WTC11 (cell line): ENCODE results near the gene DHRS2. TPM values are rescaled to one million over a fixed set of nuclear protein-coding genes. Genes with fewer than 3 reads are reported as not detected.

Experiments used
- ATAC-seq: fragments of 200-7000 bp; cut with Tn5 transposase; 2 replicates; pipeline ENCODE4 v1.10.0; 2021; ENCODE audit warnings: mild to moderate bottlenecking, moderate library complexity
- CTCF ChIA-PET: fragments of 300-600 bp; sonication (Branson Sonifier 250); formaldehyde crosslinking; loops from one replicate; lab custom pipeline; 2021; ENCODE audit warnings: antibody characterized with exemption; lab: Charles Lee
- POLR2A ChIA-PET: fragments of 350-600 bp; sonication (Branson Sonifier 250); formaldehyde crosslinking; loops from one replicate; lab custom pipeline; 2021; ENCODE audit warnings: antibody characterized with exemption; lab: Charles Lee
- DNase-seq: peaks from one replicate; pipeline ENCODE4 v3.0.0; 2021; ENCODE audit warnings: low spot score
- H3K27ac Mint-ChIP-seq: 2 replicates; pipeline ENCODE4 v1.8.0; 2021; ENCODE audit warnings: mixed read lengths
- H3K27me3 Mint-ChIP-seq: 2 replicates; pipeline ENCODE4 v1.8.0; 2021; ENCODE audit warnings: low read depth, mild to moderate bottlenecking, moderate library complexity, mixed read lengths
- H3K36me3 Mint-ChIP-seq: 2 replicates; pipeline ENCODE4 v1.8.0; 2021; ENCODE audit warnings: mixed read lengths
- H3K4me1 Mint-ChIP-seq: 2 replicates; pipeline ENCODE4 v1.8.0; 2022; ENCODE audit warnings: mixed read lengths
- H3K4me3 Mint-ChIP-seq: 2 replicates; pipeline ENCODE4 v1.8.0; 2021; ENCODE audit warnings: mild to moderate bottlenecking, moderate library complexity, mixed read lengths
- H3K9me3 Mint-ChIP-seq: 2 replicates; pipeline ENCODE4 v1.8.0; 2021; ENCODE audit warnings: mixed read lengths
- ESRRA ChIP-seq: sonication (generic); formaldehyde crosslinking; IDR thresholded peaks from 2 replicates; pipeline ENCODE4 v1.8.1; 2022; ENCODE audit warnings: mild to moderate bottlenecking, missing genetic modification reagents, borderline replicate concordance
- GTF2I ChIP-seq: fragments of 250-450 bp; sonication (Bioruptor Pico); conservative IDR thresholded peaks from 2 replicates; pipeline ENCODE4 v1.4.0; 2021; ENCODE audit warnings: mild to moderate bottlenecking
- HMGA2 ChIP-seq: fragments of 250-450 bp; sonication (Bioruptor Pico); IDR thresholded peaks from 2 replicates; pipeline ENCODE4 v1.4.0; 2021; ENCODE audit warnings: mild to moderate bottlenecking, moderate library complexity
- IRF2 ChIP-seq: sonication (generic); formaldehyde crosslinking; IDR thresholded peaks from 2 replicates; pipeline ENCODE4 v1.8.0; 2022; ENCODE audit warnings: low read depth, missing genetic modification reagents, borderline replicate concordance
- JAZF1 ChIP-seq: fragments of 250-450 bp; sonication (Bioruptor Pico); IDR thresholded peaks from 2 replicates; pipeline ENCODE4 v1.9.0; 2021; ENCODE audit warnings: moderate library complexity, mild to moderate bottlenecking, inconsistent platforms
- JUN ChIP-seq: sonication (generic); formaldehyde crosslinking; IDR thresholded peaks from 2 replicates; pipeline ENCODE4 v1.8.0; 2023; ENCODE audit warnings: mild to moderate bottlenecking, missing genetic modification reagents
- NR3C1 ChIP-seq: sonication (generic); formaldehyde crosslinking; conservative IDR thresholded peaks from 2 replicates; pipeline ENCODE4 v1.8.1; 2023; ENCODE audit warnings: low read depth, mild to moderate bottlenecking, missing genetic modification reagents
- RORB ChIP-seq: fragments of 250-450 bp; sonication (Bioruptor Pico); IDR thresholded peaks from 2 replicates; pipeline ENCODE4 v1.9.0; 2021; ENCODE audit warnings: mild to moderate bottlenecking
- TP53 ChIP-seq: sonication (generic); formaldehyde crosslinking; IDR thresholded peaks from 2 replicates; pipeline ENCODE4 v1.8.1; 2023; ENCODE audit warnings: mild to moderate bottlenecking, missing genetic modification reagents
- ZNF219 ChIP-seq: sonication (generic); formaldehyde crosslinking; IDR thresholded peaks from 2 replicates; pipeline ENCODE4 v1.8.0; 2023; ENCODE audit warnings: missing genetic modification reagents, mild to moderate bottlenecking, borderline replicate concordance
- ZNF416 ChIP-seq: fragments of 250-450 bp; sonication (Bioruptor Pico); IDR thresholded peaks from 2 replicates; pipeline ENCODE4 v1.9.0; 2021; ENCODE audit warnings: mild to moderate bottlenecking, inconsistent platforms
- total RNA-seq: library from RNA; stranded (reverse); gene quantifications from 3 replicates; pipeline ENCODE4 v1.2.3, GENCODE V29; 2021
- TF ChIP-seq, protein P1 (sequence below): sonication (generic); formaldehyde crosslinking; IDR thresholded peaks from 2 replicates; pipeline ENCODE4 v1.8.1; 2023; ENCODE audit warnings: mild to moderate bottlenecking, missing genetic modification reagents
- TF ChIP-seq, protein P2 (sequence below): sonication (generic); formaldehyde crosslinking; IDR thresholded peaks from 2 replicates; pipeline ENCODE4 v1.8.1; 2023; ENCODE audit warnings: mild to moderate bottlenecking, missing genetic modification reagents, borderline replicate concordance
- TF ChIP-seq, protein P3 (sequence below): fragments of 250-450 bp; sonication (Bioruptor Pico); IDR thresholded peaks from 2 replicates; pipeline ENCODE4 v2.1.2; 2022; ENCODE audit warnings: mild to moderate bottlenecking, moderate library complexity
- TF ChIP-seq, protein P4 (sequence below): sonication (generic); formaldehyde crosslinking; IDR thresholded peaks from 2 replicates; pipeline ENCODE4 v1.8.0; 2022; ENCODE audit warnings: missing genetic modification reagents
- TF ChIP-seq, protein P5 (sequence below): sonication (generic); formaldehyde crosslinking; IDR thresholded peaks from 2 replicates; pipeline ENCODE4 v1.8.0; 2023; ENCODE audit warnings: missing genetic modification reagents
- TF ChIP-seq, protein P6 (sequence below): fragments of 200-600 bp; IDR thresholded peaks from 2 replicates; pipeline ENCODE4 v1.8.0; 2022; ENCODE audit warnings: antibody characterized with exemption
- TF ChIP-seq, protein P7 (sequence below): sonication (generic); formaldehyde crosslinking; IDR thresholded peaks from 2 replicates; pipeline ENCODE4 v1.8.1; 2023; ENCODE audit warnings: mild to moderate bottlenecking, missing genetic modification reagents
- TF ChIP-seq, protein P8 (sequence below): sonication (generic); formaldehyde crosslinking; IDR thresholded peaks from 2 replicates; pipeline ENCODE4 v1.8.1; 2022; ENCODE audit warnings: mild to moderate bottlenecking, missing genetic modification reagents, moderate library complexity, borderline replicate concordance

Gene DHRS2
- total RNA-seq, 1 experiment from 2014 or later = 4.5 TPM

DNA sequence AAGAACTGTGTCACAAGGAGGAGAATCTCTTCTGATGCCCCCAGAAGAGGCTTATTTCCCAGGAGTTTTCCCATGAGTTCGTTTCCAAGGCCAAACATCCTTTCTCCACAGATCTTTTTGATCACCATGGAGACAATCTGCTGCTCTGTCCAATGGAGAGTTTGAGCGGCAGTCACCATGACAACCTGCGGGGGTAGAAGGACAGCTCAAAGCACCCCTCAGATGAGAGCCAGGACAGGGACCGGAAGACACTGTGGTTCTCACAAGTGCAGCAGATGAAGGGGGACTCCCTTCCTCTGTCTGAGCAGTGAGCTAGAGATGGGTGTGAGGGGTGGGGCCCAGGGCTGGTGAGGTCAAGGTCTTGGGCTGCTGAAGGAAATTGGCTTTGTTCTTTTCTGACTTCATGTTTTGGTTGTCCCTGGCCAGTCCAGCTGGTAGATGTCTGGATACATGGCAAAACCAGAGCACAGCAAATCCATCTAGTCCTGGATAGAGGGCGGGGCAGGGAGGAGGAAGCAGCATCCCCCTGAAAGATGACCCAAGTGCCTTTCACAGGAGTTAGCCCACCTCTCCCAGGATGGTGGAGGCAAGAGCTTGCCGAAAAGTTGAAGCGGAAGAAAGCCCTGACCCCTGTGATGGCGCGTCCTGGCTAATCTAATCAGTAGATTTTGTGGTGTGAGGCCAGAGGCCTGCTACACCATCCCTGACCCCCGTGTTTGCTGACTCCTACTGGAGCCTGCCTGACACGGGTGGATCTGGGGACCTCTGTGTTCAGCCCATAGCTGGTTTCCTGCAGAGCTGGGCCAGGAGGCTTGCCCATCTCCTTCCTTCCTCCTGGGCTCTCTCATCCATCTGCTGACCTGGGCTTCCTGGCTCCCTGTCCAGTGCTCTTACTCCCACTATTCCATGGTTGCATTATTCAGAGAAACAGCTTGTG, 24.4 kb downstream of the DHRS2 start:
- no peak for ATAC-seq
- H3K27me3 Mint-ChIP-seq = peaks cover 3% of the 10 kb centered on the region; the same call in 1 of the 2 replicates
- H3K9me3 Mint-ChIP-seq = 0 out of 2 replicates have a peak, but pooled peaks cover 3% of the 10 kb centered on the region
- DNase-seq = no peak
- no peak overlapping the region for H3K27ac Mint-ChIP-seq
- H3K4me1 Mint-ChIP-seq = no peaks in the 10 kb centered on the region
- no peaks in the 10 kb centered on the region for H3K36me3 Mint-ChIP-seq
- TF ChIP-seq, protein P1, sequence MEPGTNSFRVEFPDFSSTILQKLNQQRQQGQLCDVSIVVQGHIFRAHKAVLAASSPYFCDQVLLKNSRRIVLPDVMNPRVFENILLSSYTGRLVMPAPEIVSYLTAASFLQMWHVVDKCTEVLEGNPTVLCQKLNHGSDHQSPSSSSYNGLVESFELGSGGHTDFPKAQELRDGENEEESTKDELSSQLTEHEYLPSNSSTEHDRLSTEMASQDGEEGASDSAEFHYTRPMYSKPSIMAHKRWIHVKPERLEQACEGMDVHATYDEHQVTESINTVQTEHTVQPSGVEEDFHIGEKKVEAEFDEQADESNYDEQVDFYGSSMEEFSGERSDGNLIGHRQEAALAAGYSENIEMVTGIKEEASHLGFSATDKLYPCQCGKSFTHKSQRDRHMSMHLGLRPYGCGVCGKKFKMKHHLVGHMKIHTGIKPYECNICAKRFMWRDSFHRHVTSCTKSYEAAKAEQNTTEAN (CRISPR knock-in tag) = no peak
- TF ChIP-seq, protein P2, sequence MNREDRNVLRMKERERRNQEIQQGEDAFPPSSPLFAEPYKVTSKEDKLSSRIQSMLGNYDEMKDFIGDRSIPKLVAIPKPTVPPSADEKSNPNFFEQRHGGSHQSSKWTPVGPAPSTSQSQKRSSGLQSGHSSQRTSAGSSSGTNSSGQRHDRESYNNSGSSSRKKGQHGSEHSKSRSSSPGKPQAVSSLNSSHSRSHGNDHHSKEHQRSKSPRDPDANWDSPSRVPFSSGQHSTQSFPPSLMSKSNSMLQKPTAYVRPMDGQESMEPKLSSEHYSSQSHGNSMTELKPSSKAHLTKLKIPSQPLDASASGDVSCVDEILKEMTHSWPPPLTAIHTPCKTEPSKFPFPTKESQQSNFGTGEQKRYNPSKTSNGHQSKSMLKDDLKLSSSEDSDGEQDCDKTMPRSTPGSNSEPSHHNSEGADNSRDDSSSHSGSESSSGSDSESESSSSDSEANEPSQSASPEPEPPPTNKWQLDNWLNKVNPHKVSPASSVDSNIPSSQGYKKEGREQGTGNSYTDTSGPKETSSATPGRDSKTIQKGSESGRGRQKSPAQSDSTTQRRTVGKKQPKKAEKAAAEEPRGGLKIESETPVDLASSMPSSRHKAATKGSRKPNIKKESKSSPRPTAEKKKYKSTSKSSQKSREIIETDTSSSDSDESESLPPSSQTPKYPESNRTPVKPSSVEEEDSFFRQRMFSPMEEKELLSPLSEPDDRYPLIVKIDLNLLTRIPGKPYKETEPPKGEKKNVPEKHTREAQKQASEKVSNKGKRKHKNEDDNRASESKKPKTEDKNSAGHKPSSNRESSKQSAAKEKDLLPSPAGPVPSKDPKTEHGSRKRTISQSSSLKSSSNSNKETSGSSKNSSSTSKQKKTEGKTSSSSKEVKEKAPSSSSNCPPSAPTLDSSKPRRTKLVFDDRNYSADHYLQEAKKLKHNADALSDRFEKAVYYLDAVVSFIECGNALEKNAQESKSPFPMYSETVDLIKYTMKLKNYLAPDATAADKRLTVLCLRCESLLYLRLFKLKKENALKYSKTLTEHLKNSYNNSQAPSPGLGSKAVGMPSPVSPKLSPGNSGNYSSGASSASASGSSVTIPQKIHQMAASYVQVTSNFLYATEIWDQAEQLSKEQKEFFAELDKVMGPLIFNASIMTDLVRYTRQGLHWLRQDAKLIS (CRISPR knock-in tag) = no peak
- TF ChIP-seq GTF2I (CRISPR knock-in tag) (no peak), IRF2 (CRISPR knock-in tag) (no peak), JUN (no peak), NR3C1 (no peak), RORB (CRISPR knock-in tag) (no peak), ESRRA (CRISPR knock-in tag) (no peak), HMGA2 (CRISPR knock-in tag) (no peak), JAZF1 (CRISPR knock-in tag) (no peak), ZNF416 (CRISPR knock-in tag) (no peak), TP53 (CRISPR knock-in tag) (no peak), ZNF219 (CRISPR knock-in tag) (no peak)
- TF ChIP-seq, protein P3, sequence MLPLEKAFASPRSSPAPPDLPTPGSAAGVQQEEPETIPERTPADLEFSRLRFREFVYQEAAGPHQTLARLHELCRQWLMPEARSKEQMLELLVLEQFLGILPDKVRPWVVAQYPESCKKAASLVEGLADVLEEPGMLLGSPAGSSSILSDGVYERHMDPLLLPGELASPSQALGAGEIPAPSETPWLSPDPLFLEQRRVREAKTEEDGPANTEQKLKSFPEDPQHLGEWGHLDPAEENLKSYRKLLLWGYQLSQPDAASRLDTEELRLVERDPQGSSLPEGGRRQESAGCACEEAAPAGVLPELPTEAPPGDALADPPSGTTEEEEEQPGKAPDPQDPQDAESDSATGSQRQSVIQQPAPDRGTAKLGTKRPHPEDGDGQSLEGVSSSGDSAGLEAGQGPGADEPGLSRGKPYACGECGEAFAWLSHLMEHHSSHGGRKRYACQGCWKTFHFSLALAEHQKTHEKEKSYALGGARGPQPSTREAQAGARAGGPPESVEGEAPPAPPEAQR (CRISPR knock-in tag) = no peak
- TF ChIP-seq, protein P4, sequence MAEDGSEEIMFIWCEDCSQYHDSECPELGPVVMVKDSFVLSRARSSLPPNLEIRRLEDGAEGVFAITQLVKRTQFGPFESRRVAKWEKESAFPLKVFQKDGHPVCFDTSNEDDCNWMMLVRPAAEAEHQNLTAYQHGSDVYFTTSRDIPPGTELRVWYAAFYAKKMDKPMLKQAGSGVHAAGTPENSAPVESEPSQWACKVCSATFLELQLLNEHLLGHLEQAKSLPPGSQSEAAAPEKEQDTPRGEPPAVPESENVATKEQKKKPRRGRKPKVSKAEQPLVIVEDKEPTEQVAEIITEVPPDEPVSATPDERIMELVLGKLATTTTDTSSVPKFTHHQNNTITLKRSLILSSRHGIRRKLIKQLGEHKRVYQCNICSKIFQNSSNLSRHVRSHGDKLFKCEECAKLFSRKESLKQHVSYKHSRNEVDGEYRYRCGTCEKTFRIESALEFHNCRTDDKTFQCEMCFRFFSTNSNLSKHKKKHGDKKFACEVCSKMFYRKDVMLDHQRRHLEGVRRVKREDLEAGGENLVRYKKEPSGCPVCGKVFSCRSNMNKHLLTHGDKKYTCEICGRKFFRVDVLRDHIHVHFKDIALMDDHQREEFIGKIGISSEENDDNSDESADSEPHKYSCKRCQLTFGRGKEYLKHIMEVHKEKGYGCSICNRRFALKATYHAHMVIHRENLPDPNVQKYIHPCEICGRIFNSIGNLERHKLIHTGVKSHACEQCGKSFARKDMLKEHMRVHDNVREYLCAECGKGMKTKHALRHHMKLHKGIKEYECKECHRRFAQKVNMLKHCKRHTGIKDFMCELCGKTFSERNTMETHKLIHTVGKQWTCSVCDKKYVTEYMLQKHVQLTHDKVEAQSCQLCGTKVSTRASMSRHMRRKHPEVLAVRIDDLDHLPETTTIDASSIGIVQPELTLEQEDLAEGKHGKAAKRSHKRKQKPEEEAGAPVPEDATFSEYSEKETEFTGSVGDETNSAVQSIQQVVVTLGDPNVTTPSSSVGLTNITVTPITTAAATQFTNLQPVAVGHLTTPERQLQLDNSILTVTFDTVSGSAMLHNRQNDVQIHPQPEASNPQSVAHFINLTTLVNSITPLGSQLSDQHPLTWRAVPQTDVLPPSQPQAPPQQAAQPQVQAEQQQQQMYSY (CRISPR knock-in tag) = no peak
- TF ChIP-seq, protein P5, sequence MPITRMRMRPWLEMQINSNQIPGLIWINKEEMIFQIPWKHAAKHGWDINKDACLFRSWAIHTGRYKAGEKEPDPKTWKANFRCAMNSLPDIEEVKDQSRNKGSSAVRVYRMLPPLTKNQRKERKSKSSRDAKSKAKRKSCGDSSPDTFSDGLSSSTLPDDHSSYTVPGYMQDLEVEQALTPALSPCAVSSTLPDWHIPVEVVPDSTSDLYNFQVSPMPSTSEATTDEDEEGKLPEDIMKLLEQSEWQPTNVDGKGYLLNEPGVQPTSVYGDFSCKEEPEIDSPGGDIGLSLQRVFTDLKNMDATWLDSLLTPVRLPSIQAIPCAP (CRISPR knock-in tag) = no peak
- TF ChIP-seq, protein P6, sequence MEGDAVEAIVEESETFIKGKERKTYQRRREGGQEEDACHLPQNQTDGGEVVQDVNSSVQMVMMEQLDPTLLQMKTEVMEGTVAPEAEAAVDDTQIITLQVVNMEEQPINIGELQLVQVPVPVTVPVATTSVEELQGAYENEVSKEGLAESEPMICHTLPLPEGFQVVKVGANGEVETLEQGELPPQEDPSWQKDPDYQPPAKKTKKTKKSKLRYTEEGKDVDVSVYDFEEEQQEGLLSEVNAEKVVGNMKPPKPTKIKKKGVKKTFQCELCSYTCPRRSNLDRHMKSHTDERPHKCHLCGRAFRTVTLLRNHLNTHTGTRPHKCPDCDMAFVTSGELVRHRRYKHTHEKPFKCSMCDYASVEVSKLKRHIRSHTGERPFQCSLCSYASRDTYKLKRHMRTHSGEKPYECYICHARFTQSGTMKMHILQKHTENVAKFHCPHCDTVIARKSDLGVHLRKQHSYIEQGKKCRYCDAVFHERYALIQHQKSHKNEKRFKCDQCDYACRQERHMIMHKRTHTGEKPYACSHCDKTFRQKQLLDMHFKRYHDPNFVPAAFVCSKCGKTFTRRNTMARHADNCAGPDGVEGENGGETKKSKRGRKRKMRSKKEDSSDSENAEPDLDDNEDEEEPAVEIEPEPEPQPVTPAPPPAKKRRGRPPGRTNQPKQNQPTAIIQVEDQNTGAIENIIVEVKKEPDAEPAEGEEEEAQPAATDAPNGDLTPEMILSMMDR = no peak
- TF ChIP-seq, protein P7, sequence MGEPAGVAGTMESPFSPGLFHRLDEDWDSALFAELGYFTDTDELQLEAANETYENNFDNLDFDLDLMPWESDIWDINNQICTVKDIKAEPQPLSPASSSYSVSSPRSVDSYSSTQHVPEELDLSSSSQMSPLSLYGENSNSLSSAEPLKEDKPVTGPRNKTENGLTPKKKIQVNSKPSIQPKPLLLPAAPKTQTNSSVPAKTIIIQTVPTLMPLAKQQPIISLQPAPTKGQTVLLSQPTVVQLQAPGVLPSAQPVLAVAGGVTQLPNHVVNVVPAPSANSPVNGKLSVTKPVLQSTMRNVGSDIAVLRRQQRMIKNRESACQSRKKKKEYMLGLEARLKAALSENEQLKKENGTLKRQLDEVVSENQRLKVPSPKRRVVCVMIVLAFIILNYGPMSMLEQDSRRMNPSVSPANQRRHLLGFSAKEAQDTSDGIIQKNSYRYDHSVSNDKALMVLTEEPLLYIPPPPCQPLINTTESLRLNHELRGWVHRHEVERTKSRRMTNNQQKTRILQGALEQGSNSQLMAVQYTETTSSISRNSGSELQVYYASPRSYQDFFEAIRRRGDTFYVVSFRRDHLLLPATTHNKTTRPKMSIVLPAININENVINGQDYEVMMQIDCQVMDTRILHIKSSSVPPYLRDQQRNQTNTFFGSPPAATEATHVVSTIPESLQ (CRISPR knock-in tag) = no peak
- TF ChIP-seq, protein P8, sequence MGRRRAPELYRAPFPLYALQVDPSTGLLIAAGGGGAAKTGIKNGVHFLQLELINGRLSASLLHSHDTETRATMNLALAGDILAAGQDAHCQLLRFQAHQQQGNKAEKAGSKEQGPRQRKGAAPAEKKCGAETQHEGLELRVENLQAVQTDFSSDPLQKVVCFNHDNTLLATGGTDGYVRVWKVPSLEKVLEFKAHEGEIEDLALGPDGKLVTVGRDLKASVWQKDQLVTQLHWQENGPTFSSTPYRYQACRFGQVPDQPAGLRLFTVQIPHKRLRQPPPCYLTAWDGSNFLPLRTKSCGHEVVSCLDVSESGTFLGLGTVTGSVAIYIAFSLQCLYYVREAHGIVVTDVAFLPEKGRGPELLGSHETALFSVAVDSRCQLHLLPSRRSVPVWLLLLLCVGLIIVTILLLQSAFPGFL (CRISPR knock-in tag) = no peak
- TF ChIP-seq, all 79 proteins: peak for 0
- ChIA-PET CTCF (interaction anchor here (1.9 to 4.7 kb wide), 3 partner anchors 28 to 250 kb away, joined by 5 to 37 read pairs (median 7); no protein-coding TSS in a partner anchor), POLR2A (no interaction called here)
- H3K4me3 Mint-ChIP-seq = no peak overlapping the region
